Spinal cord (tissue), 10 donors: ENCODE results near the gene NLRP9. TPM values are rescaled to one million over a fixed set of nuclear protein-coding genes. Genes with fewer than 3 reads are reported as not detected.
A peak's percentile ranks its signal among the peaks of the same experiment; 100 is the strongest.

Experiments
- DNase-seq, 6 donors: peaks; one replicate each; pipeline versions ENCODE4 v3.0.0 to v3.0.0-alpha.2; 2013 to 2015; ENCODE audit warnings: low spot score in 6 of 6, low read depth in 4 of 6
- H3K27ac ChIP-seq: one replicate; pipeline ENCODE4 v1.5.1; 2013; ENCODE audit warnings: low read depth, low read length, control low read depth
- H3K27me3 ChIP-seq: one replicate; pipeline ENCODE4 v1.6.1; 2013; ENCODE audit warnings: low read length; ENCODE audit not compliant: control insufficient read depth, insufficient read depth
- H3K36me3 ChIP-seq: one replicate; pipeline ENCODE4 v1.6.1; 2013; ENCODE audit warnings: low read length; ENCODE audit not compliant: control insufficient read depth, insufficient read depth
- H3K4me1 ChIP-seq: one replicate; pipeline ENCODE4 v1.6.1; 2013; ENCODE audit warnings: low read length; ENCODE audit not compliant: control insufficient read depth, insufficient read depth
- H3K4me3 ChIP-seq: one replicate; pipeline ENCODE4 v1.5.1; 2013; ENCODE audit warnings: low read depth, low read length, control low read depth
- H3K9me3 ChIP-seq: one replicate; pipeline ENCODE4 v1.6.1; 2013; ENCODE audit warnings: low read length; ENCODE audit not compliant: control insufficient read depth, insufficient read depth
- WGBS: methylation state at CpG from one replicate; pipeline ENCODE4 v1.1.5; 2013; ENCODE audit warnings: missing lambda C conversion rate; ENCODE audit not compliant: insufficient coverage; 5-methylcytosine and 5-hydroxymethylcytosine counted together
- polyA plus RNA-seq, 2 donors: library from polyadenylated mRNA; unstranded; fragments of 120-200 nt; gene quantifications; one replicate each; pipeline ENCODE4 v1.2.1, GENCODE V29; 2013; ENCODE audit not compliant: insufficient read length in 2 of 2
- total RNA-seq, 2 donors: library from RNA; depleted of rRNA in 1 of 2; stranded (reverse); fragments of 120-200 nt in 1 of 2; fragments of >200 nt in 1 of 2; gene quantifications; one replicate each; pipeline versions ENCODE4 v1.2.3 to v1.2.4, GENCODE V29; 2013 to 2014
- donor health status: healthy.

NLRP9 gene
- total and polyA plus RNA-seq, 4 donors: 0.08 TPM; not detected in 3

DNA sequence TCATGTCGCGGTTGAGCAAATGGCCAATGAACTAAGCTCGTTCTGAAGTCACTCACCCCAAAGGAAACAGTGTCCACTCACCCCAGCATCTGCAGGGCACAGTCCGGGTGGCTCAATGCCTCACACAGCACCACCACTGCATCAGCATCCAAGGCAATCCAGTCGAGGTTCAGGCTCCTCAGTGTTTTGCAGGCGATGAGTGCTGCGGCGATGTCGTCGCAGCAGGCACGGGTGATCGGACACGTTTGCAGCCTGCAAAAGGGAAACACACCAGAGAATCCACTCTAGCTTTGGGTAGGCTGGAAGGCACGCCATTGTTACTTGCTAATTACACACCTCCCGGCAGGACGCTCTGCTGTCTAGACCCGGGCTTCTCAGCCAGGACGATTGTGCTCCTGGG is 26.5 kb downstream of the NLRP9 start:
- H3K27ac ChIP-seq: no peak overlapping the region
- DNase-seq: no peak
- no peaks in the 10 kb centered on the region for H3K36me3 ChIP-seq
- H3K4me1 ChIP-seq: no peaks in the 10 kb centered on the region
- no peaks in the 10 kb centered on the region for H3K9me3 ChIP-seq
- no peak overlapping the region for H3K4me3 ChIP-seq
- 82% methylated on average over 18 of the region's 18 CpGs for WGBS
- no peaks in the 10 kb centered on the region for H3K27me3 ChIP-seq

DNA sequence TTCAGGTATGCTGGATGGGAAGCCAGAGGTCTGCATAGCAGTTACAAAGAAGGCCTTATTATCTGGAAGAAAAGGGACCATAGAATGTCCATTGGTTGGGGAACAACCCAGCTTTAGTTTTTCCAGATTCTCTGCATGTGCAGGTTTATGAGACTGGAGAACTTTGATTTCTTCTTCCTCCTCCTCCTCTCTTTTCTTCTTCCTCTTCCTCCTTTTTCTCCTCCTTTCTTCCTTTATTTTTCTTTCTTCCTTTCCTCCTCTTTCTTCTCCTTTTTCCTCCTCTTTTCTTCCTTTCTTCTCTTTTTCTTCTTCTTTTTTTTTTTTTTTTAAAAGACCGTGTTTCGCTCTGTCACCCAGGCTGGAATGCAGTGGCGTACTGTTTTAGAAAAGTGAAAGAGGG is 32.2 kb downstream of the NLRP9 start:
- Histone ChIP-seq H3K36me3 (peaks cover 11% of the 10 kb centered on the region), H3K27ac (no peak overlapping the region), H3K27me3 (no peaks in the 10 kb centered on the region), H3K4me3 (no peak overlapping the region), H3K4me1 (no peaks in the 10 kb centered on the region), H3K9me3 (no peaks in the 10 kb centered on the region)
- no peak for DNase-seq
- 100% methylated on average over 2 of the region's 3 CpGs for WGBS

DNA sequence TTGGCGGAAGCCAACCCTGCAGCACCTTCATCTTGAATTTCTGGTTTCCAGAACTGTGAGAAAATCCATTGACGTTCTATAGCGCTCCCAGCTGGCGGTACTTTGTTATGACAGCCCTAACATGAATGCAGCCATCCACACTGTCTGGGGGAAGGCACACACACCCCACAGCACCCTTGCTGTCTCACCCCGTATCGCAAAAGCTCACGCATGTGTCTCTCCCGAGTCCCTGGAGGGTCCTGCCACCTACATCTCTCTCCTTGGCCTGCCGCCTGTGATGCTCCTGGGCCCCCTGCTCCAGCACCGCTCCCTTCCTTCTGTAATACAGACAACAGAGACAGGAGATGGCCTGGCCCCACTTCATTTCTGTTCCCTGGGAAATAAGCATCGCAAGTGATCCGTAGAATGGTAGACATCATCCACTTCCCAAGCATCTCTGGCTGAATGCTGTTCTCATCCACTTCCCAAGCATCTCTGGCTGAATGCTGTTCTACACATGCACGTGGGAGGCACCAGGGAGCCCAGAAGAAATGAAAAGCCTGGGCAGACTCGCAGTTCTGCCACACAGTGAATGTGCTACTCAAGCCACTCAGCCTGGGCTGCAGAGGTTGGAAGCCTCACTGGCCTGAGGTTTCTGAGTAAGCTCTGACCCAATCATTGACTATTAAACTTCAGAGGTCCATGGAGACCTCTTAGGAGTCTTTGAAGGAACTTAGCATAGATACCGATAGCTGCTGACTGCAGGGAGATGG is 33.5 kb downstream of the NLRP9 start:
- WGBS: 91% methylated on average over 14 of the region's 15 CpGs

DNA sequence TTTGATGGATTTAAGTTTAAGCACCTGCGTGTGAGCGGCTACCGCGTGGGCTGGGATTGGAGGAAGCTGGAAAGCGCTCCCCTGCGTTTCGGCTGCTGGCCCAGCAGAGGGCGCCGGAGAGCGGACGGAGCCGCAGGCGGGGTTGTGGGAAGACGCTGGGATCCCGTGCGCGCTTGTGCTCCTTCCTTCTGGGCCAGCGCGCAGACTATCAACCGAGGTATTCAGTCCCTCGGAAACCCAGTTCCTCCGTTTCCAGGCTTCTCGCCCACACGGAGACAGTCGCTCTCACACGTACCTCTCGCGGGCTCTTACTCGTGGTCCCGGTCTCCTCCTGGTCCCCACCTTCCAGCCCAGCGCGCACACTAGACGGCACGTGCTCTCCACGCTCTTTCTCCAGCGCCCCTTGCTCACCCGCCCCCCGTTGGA is 34.4 kb downstream of the NLRP9 start:
- no peaks in the 10 kb centered on the region for H3K9me3 ChIP-seq
- H3K4me3 ChIP-seq: no peak overlapping the region
- H3K27me3 ChIP-seq: no peaks in the 10 kb centered on the region
- peak in 3 of 6 donors; percentile 1 to 43 (median 26) for DNase-seq
- WGBS: 39% methylated on average over 38 of the region's 38 CpGs
- H3K36me3 ChIP-seq: peaks cover 29% of the 10 kb centered on the region
- H3K27ac ChIP-seq: no peak overlapping the region
- no peaks in the 10 kb centered on the region for H3K4me1 ChIP-seq

More for the DNA sequence above, 33.5 kb downstream of the NLRP9 start:
- no peak overlapping the region for H3K27ac ChIP-seq
- peaks cover 22% of the 10 kb centered on the region for H3K36me3 ChIP-seq
- no peak overlapping the region for H3K4me3 ChIP-seq
- no peak for DNase-seq
- no peaks in the 10 kb centered on the region for H3K27me3 ChIP-seq
- no peaks in the 10 kb centered on the region for H3K9me3 ChIP-seq
- no peaks in the 10 kb centered on the region for H3K4me1 ChIP-seq

DNA sequence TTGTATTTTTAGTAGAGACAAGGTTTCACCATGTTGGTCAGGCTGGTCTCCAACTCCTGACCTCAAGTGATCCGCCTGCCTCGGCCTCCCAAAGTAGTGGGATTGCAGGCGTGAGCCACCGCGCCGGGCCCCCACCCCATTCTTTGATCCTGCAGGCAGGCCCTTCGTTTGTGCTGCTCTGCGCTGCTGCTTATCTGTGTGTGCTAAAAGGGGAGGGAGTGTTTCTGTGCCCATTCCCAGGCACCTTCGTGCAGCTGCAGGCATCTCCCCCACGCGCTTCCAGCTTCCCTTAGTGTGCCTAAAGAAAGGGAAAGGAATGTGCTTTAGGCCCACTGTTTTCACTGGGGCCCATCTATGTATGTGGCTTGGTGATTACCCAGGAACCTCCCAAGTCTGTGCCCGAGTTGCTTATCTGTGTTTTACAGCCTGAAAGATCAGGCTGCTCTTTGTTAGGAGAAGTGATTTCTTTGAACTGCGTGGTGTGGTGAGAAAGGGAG is 36.0 kb downstream of the NLRP9 start:
- Histone ChIP-seq H3K9me3 (no peaks in the 10 kb centered on the region), H3K36me3 (peaks cover 42% of the 10 kb centered on the region), H3K27ac (no peak overlapping the region), H3K4me1 (no peaks in the 10 kb centered on the region), H3K4me3 (no peak overlapping the region), H3K27me3 (no peaks in the 10 kb centered on the region)
- no peak for DNase-seq
- 83% methylated on average over 11 of the region's 13 CpGs for WGBS

DNA sequence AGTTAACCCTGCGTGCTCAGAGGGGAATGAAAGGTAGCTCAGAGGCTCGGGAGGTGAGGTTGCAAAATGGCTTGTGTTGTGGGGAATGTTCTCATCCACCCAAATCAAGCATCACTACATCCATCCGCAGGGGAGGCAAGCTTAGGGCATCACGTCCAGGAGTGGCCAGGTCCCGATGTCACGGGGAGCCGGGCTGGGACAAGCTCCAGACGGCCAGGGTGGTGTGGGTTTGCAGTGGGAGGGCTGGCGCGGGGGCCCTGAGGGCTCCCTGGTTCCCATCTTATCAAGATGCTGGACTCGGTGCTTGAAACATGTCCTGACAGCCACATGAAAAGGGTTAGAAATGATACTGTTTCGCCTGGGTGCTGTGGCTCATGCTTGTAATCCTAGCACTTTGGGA is 37.4 kb downstream of the NLRP9 start:
- Histone ChIP-seq H3K27me3 (no peaks in the 10 kb centered on the region), H3K4me1 (no peaks in the 10 kb centered on the region), H3K4me3 (no peak overlapping the region), H3K9me3 (no peaks in the 10 kb centered on the region), H3K27ac (no peak overlapping the region), H3K36me3 (peaks cover 56% of the 10 kb centered on the region)
- no peak for DNase-seq
- 97% methylated on average over 8 of the region's 12 CpGs for WGBS

DNA sequence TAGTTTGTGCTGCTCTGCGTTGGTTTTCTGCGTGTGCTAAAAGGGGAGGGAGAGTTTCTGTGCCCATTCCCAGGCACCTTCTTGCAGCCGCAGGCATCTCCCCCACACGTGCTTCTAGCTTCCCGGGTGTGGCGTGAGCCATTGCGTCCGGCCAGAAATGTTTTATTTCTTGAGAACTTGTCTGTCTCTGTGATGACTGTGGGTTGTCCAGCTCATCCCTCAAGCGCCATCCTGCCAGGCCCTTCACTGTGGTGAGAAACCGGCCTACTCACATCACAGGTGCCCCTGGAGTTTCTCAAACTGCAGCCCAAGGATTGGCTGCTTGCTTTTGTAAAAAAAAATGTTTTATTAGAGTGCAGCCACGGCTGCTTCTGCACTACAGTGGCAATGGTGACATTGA is 39.0 kb downstream of the NLRP9 start:
- Histone ChIP-seq H3K27me3 (no peaks in the 10 kb centered on the region), H3K4me1 (no peaks in the 10 kb centered on the region), H3K4me3 (no peak overlapping the region), H3K9me3 (no peaks in the 10 kb centered on the region), H3K36me3 (peaks cover 68% of the 10 kb centered on the region), H3K27ac (no peak overlapping the region)
- WGBS: 93% methylated on average over 5 of the region's 11 CpGs
- DNase-seq: no peak

DNA sequence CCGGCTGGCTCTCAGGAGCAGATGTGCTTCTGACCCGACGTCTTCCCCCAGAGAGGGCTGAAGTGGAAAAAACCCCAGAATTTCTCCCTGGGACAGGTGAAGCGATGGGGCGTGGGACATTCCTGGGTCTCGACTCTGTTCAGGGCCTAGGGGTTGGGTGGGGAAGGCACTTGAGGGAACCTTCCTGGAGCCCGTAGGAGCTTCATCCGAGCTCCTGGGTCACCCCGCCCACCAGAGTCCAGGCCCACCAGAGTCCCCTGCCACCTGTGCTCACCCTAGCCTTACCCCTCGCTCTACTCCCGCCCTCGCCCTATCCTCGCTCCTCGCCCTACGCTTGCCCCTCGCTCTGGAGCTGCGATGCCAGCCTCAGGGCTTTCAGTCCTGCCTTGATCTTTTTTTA is 39.9 kb downstream of the NLRP9 start:
- Histone ChIP-seq H3K27me3 (no peaks in the 10 kb centered on the region), H3K36me3 (peaks cover 73% of the 10 kb centered on the region), H3K9me3 (no peaks in the 10 kb centered on the region), H3K4me1 (no peaks in the 10 kb centered on the region), H3K4me3 (no peak overlapping the region), H3K27ac (no peak overlapping the region)
- DNase-seq: no peak
- WGBS: 96% methylated on average over 17 of the region's 17 CpGs

DNA sequence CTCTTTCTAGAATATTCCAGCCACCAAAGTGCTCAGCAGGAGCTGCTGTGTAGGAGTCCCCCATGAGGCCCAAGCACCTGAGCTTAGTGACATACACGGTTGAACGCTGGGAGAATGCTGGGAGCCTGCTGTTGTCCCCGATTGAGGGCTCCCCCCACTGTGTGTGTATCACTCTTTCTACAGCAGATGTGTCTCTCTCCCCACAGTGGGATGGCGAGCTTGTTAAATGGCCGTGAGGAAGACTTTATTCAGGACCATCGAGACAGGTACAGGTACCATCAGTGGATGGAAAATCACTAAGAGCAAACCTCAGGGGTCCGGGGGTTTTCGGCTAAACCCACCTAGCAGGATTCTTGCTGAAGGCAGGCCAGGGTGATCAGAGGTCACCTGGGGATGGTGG is 40.5 kb downstream of the NLRP9 start:
- DNase-seq: no peak
- 96% methylated on average over 7 of the region's 8 CpGs for WGBS
- Histone ChIP-seq H3K27ac (no peak overlapping the region), H3K4me1 (no peaks in the 10 kb centered on the region), H3K27me3 (no peaks in the 10 kb centered on the region), H3K36me3 (peaks cover 76% of the 10 kb centered on the region), H3K4me3 (no peak overlapping the region), H3K9me3 (no peaks in the 10 kb centered on the region)

DNA sequence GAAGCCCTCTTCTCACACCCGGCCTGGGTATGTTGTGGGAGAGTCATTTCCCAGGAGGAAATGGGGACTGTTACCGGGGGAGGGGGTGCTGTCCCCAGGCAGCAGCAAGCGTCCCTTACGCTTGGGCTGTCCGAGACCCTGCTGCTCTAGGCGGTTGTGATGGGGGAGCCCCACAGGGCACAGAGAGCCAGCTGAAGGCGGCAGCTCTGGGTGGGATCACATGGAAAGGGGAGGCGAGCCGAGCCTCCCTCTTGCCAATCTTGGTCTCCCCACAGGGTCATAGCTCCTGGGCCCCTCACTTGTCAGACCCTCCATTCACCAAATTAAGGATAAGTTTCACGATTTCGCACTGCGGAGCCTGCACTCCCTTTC is 41.1 kb downstream of the NLRP9 start:
- peaks cover 83% of the 10 kb centered on the region for H3K36me3 ChIP-seq
- H3K27me3 ChIP-seq: no peaks in the 10 kb centered on the region
- H3K4me1 ChIP-seq: no peaks in the 10 kb centered on the region
- no peaks in the 10 kb centered on the region for H3K9me3 ChIP-seq
- H3K27ac ChIP-seq: no peak overlapping the region
- 94% methylated on average over 6 of the region's 12 CpGs for WGBS
- H3K4me3 ChIP-seq: no peak overlapping the region
- no peak for DNase-seq
